ENCODE results near the gene HABP2.

Gene HABP2

DNA sequence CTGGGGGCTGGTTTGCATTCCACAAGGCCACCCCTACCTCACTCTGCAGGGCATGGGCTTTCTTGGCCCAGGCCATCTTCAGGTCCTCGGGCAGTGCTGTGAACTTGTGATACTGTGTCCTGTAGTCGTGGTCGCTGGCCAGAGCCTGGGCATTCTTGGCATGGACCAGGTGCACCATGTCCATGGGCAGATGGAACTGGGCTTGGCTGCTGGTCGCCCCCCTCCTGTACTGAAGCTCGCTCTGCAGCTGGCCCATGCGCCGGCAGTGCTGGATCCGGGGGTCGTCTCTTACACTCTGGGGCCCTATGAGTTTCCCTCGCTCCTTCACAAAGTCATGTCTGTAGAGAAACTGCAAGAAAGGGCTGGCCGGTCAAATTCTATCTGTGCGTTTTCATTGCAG, 51.7 kb downstream of the HABP2 start:
- no peak for DNase-seq (ENCODE audit: low spot score)

DNA sequence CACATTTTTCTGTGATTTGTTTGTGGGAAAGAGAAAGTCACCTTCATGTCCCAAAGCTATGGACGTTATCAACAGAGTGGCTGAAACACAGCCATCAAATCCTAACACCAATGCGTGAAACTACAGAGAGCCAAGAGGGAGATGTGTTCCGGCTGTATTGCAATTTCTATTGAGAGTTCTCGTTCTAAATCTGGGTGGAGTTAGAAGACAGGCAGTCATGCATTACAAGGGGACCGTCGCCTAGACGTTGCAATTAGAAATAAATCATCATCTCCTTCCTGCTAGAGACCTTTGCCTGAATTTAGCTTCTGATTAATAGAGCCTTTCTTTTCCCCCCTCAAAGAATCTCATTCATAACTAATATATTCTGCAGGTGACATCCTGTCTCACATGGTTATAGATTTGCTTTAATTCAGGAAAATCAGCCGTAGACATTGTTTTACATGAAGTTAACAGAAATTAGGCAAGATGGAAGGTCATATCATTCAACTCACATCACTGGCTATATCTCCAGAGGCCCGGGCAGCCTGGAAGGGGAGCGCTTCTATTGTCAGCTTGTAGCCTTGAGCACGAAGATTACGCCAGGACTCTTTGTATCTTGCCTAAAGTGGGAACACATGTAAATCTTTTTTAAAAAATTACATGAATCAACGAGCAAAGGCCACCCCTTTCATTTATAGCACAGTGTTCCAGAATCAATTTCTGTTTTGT, 52.6 kb downstream of the HABP2 start:
- DNase-seq (ENCODE audit: low spot score): no peak

DNA sequence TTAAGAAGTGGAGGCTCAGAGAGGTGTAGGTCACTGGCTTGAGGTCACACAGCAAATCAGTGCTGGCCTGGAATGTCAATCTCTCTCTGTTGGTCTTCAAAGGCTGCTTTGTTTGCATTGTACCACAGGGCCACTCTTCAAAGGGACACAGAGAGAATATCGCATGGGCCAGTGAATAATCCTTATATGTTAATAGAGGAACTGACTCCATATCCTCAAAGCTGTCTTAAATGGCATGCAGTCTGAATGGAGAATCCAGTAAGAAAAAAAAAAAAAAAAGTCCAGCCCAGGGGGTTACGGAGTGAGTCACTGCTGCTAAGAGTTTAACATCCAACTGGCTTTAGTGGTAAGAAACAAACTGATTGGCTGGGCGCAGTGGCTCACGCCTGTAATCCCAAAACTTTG, 56.9 kb downstream of the HABP2 start:
- DNase-seq (ENCODE audit: low spot score): no peak

DNA sequence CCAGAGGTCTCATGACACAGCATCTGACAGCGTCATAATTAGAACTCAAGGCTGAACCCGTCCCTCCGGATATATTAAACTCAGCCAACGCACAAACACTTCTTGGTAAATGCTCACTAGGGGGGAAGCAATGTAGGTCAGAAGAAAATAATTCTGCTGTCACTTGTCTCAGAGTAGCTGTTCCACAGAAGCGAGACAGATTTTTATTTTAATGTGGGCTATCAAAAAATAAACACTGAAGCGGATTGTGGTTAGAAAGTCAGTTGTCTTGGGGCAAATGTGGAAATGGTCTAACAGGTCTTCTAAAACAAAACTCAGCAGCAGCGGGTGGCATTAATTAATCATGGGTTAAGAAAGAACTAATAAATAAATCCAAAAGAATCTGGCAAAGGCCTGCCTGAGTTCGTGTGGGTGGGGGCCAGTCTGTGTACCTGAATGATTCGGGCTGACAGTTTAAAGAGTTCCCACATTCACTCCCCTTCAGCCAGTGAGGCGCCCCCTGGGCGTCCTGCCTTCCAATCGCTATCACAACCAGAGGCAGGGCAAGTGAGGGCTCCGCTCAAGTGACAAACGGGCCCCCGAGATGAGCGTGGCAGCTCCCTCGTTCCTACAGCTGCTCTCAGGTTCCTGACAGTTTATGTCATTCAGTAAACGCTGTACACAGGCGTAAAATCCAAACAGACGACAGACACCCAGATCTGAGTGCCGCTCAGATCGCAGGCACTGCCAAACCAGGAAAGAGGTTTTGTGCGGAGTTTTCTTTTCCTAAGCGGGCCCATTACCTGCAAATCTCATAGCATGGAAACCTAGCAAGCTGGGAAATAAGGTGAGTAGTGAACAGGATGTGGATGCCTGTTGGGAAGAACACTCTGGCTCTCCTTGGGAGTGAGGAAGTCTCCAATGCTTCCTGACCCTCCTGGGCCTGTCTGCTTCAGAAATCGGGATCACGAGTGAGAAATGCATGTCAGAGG, 58.1 kb downstream of the HABP2 start:
- peak; percentile 52 for DNase-seq (ENCODE audit: low spot score)

DNA sequence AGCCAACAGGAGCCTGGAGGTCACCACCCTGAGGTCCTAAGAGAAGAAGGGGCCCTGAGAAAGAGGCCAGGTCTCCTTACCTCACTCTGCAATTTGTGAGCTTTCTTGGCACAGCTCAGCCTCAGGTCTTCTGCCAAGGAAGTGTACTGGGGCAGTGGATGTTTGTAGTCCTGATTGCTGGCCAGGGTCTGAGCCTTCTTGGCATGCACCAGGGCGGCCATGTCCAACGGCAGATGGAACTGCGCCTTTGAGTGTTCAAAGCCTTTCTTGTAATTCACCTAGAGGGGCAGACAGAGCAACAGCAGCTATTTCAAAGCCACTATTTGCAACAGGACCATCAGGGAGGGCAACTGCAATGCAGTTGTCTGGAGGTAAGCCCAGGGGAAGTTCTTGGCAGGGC, 59.3 kb downstream of the HABP2 start:
- DNase-seq (ENCODE audit: low spot score): no peak

DNA sequence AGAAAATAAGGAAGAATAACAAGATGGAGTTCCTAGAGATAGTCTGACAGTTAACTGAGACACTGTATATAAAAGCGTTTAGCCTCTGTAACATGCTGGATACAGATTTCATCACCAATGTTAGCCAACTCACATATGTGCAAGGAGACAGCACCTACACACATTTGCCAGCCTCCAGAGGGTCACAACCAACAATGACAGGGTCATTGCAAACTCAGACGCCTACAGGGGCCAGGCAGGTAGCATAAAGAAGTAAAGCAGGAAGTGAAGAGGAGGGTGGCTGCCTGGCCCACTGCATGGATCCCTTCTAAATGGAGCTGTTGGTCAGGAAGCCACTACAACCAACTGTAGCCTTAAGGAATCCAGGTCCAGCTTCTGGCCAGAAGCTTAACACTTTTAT, 60.6 kb downstream of the HABP2 start:
- DNase-seq (ENCODE audit: low spot score): no peak

DNA sequence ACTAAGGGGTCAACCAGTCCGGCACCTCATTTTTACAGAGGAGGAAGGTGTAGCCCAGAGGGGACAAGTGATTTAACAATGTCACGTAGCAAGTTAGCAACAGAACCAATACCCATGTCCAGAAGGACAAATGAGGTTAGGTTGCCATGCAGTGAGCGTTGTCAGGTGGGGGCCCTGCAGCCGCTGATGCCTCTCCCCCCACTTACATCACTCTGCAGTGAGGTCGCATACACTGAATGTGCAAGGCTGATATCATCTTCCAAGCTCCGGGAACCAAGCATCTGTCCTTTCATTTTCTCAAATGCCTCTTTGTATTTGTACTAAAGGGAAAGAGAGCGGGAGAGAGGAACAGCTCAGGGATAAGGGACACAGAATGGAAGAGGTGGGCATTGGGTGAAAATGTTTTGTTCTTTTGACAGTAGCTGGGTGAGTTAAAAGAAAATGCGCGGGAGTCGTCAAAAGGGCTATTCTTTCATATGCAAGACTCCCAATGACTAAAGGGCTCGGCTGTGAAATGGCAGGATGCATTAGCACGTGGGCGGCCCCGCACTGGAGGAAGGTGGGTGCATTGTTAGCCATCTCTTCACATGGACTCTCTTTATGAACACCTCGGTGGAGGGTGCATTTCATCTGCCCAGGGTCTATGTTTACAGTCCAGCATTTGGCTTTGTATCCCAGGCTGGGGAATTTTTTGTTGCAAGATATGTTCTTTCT, 61.3 kb downstream of the HABP2 start:
- no peak for DNase-seq (ENCODE audit: low spot score)

DNA sequence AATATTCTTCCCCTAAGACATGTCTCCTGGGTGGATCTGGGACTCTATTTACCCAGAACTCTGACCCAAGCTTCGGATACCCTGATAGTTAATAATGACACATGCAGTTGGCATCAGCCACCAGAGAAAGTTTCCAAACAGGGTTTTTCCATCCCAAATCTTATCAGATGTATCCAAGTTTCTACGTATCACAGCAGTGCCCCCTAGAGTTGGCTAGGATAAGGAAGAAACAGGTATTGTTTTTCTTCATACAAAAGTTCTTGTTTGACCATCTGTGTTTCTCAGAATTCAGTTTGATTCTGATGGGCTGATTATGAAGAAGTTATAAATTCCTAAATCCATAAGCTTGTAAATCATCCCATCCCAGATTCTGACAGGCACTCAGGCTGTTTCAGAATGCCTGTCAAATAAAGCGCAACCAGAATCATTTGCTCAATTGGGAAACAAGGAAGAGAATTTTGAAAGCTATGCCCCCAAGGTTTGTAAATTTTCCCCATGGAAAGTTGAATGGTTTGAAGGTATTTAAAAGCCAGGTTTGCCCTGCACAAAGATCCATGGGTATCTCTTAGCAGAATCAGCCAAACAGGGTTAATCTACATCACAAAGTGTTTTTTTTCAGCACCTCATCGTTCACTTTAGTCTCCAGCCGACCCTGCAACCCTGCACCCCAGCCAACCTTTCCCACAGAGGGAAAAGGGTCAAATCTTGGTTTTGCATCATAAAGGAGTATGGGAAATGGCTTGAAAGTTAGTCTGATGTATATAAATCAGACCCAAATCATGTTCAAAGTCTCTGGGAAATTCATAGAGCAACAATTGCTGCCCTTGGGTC, 63.6 kb downstream of the HABP2 start:
- DNase-seq (ENCODE audit: low spot score): peak; percentile 37

DNA sequence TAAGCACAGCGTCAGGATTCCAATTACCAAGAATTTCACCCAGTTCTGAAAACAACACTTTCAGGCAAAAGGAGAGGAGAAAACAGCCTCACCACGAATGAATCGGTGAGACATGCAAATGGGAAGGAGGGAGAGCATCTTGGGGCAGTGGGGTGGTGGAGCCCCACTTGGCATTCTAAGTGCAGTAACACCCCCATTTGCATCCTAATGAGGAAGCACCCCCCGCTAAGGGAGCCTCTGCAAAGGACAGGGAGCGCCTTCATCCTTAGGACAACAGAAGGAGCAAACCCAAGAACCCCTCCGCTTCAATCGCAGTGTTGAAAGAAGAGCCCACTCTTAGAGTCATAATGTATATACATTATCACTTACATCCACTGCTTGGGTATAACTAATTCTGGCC, 64.2 kb downstream of the HABP2 start:
- DNase-seq (ENCODE audit: low spot score): peak; percentile 44

DNA sequence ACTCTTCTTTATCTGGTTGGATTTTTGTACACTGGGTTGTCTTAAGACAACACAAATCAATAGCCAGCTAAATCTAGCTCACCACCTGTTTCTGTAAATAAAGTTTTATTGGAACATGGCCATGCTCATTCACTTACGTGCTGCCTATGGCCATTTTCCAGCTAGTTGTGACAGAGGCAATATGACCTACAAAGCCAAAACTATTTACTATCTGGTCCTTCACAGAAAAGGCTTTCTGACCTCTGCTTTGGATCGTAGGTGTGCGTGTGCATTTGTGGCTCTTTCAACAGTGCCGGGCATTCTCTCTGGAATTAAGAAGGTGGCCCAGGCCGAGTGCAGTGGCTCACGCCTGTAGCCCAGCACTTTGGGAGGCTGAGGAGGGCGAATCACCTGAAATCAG, 65.5 kb downstream of the HABP2 start:
- no peak for DNase-seq (ENCODE audit: low spot score)

DNA sequence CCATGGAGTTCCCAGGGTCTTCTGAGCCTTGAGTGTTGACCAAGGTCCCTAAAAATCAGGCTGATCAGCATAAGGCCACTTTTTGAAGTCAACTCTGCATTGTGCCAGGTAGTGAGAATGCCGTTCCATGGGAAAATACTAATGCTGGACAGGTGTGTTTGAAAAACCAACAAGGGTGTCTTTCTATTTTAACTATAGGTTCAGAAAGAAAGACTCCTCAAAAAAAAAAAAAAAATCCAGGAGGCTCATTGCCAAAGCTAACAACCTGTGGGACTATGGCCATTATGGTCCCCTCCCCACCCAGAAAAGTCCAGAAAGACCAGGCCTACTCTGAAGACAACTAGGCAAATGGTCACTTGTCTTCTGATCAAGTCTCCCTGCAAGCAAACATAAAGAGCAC, 66.5 kb downstream of the HABP2 start:
- DNase-seq (ENCODE audit: low spot score): no peak

DNA sequence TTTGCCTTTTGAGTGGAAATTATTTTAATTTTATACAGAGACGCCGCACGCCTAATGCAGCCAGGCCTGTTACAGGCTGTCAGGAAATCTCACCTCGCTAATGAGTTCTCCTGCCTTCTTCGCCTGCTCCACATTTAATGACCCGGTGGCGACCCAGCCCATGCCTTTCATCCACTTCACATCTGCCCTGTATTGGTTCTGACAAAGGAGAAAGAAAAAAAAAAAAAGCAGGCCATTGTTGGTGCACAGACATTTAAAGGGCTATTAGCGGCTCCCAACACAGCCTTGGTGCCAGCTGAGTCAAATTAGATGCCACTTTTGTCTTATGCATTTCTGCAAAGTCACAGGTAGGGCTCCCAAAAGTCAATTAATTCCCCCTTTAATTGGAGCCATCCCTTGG, 67.7 kb downstream of the HABP2 start:
- no peak for DNase-seq (ENCODE audit: low spot score)

DNA sequence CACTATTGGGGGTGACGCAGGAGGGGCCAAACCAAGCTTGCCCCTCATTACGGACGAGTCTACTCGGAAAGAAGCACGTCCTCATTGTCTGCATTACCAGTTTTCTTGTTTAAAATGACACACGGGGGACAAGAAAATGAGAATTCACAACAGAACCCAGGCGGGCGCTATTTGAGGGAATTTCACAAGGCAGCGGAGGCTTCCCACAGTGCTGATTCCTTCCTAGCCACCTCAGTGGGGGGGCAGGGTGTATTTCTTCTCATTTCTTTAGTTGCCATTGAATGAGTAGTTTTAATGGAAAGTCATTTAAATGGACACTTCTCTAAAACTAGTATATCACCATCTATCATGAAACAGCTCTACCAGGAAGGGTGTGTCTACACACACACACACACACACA, 68.1 kb downstream of the HABP2 start:
- no peak for DNase-seq (ENCODE audit: low spot score)

DNA sequence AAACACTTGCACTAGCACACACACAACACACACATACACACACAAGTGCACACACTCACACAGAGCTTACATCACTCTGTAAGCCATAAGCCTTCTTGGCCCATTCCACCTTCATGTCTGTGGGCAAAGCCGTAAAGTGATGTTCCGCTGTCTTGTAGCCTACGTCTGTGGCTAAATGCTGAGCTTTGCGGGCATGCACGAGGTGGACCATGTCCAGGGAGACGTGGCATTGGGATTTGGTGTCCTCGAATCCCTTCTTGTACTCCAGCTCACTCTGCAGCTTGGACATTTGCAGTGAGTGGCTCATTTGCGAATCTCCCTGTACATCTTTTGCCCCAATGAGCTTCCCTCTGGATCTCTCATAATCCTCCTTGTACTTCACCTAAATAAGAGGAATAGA, 68.9 kb downstream of the HABP2 start:
- DNase-seq (ENCODE audit: low spot score): no peak

DNA sequence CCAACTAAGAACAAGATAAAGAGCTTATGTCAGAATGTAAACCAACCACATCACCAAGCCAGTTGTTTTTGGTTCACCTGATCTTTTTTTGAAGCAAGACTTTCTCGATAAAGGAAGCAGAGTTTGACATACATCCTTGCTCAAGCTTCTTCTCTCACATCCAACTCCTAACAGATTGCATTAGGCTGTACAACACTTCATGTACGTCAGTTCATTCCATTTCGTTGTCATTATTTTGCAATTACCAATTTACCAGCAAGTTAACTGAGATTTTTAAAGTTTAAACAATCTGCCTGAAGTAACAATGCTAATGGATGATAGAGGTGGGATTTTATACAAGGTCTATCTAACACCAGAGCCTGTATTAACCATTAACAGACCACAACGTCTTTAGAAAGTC, 70.0 kb downstream of the HABP2 start:
- DNase-seq (ENCODE audit: low spot score): no peak

DNA sequence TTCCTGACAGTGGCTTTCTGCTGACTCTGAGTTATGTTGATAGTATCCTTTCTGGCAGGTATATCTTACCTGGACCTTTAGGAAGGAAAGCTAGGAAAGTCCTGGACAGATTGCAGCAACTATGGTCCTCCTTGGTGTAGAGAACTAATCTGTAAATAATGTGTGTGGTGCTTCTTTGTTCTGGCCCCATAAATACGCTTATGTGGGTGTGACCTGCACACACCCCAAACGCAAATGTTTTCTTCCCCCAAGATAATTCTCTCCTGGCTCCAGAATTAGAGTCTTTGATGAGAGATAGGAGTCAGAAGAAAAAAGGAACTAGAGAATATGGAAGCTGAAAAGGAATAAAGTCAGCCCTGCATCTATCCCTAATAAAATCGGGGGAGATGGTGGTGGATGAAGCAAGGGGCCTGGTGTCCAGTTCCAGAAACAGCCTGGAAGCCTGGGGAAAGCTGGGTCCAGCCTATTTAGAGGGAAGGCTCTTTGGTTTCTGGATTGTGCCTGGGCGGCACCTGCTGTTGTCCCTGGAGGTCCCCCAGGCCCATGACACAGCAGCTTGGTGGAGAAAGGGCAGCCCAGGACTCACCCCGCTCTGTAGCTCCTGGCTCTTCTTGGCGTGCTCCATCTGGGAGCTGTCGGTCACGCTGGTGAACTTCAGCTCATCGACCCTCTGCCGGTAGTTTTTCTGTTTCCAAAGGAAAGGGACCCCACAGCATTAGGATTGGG, 72.8 kb downstream of the HABP2 start:
- DNase-seq (ENCODE audit: low spot score): no peak

DNA sequence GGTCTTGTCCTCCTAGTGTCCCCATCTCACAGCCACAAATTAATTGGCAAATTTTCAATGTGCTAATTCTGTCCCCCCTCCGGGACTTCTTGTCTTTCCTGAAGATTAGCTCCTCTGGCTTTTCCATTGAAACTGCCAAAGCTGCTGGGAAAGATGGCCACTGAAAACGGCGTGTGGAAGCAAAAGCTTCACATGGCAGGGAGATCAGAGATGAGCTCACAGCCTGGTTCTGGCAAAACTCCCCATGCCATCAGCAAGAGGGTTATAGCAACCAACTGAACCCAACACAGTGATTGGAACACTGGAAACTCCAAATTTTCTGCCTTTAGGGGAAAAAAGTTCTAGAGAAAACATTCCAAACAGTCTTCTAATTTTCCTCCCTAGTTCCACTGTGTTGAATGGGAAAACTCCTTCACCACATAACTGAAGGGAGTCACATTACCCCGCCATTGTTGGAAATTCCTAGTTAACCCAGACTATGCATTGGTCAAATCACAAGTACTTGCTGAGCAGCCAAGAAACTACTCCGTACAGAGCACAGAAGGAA, 74.0 kb downstream of the HABP2 start:
- no peak for DNase-seq (ENCODE audit: low spot score)

DNA sequence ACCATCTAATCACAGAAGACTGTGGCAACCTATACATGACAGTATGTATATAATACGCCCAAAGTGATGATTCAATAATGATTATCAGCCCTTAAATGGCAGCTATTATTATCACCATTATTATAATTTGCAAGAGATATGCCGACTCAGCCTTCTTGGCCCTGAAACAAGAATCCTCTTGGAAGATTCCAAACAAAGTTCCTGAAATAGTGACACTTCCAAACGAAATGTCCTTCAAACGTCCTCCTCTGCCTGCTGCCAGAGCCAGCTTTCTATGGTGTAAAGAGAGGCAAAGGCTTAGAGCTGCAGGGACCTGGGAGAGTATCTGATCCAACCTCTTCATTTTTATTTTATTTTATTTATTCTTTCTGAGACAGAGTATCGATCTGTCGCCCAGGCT, 75.0 kb downstream of the HABP2 start:
- DNase-seq (ENCODE audit: low spot score): no peak

DNA sequence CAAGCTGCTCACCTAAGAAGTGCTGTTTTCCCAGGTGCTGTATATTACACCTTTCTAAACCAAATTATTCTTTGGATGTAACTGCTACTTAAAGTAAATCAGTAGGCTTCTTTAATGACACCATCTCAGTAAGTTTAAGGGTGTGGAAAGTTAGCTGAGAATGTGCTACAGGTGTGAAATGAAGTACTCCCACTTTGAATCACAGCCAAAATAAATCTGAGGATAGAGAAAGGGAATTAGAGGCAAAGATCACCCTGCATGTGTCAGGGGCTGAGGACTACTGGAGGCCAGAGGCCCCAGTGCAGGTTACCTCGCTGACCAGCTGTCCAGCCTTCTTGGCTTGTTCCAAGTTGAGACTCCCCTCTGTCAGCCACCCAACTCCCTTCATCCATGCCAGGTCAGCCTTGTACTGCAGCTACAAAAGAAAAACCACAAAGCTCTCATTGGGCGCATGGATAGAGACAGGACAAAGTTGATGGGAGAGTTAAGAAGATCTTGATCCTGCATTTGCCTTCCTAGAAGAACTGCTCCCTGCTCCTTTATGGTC, 75.8 kb downstream of the HABP2 start:
- no peak for DNase-seq (ENCODE audit: low spot score)

DNA sequence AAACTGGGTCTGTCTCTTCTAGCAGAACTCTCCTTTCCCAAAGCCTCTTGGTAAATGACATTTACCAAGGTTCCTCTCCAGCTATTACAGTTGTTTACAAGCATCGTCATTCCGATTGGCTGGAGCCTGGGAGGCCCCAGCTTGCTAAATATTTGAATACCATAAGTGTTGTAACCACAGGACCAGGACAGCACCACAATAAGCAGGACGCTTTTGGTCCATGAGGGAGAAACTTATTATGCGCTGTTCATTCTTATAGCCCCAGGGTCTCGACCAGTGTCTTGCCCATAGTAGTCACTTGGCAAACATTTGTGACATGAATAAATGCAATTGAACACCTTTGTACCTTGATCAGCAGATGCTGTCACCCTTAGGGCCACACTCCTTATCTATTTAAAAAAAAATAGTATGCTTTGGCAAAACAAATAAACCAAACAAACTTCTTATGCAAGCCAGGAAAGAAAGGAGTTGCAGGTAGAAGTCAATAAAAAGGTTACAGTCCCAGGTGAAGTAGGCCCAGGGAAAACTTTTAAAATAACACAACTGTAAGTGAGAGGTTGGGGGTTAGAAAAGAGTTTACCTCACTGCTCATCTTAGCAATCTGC, 78.2 kb downstream of the HABP2 start:
- no peak for DNase-seq (ENCODE audit: low spot score)

Data from iPS-NIHi11 (cell line).